ENCODE measurements around the gene CLIC4.

The CLIC4 gene

GRCh38 chr1:24827379-24828135 is 82.3 kb downstream of the CLIC4 start:
- Histone ChIP-seq H3K27ac (ENCODE audit: low read length) (no peak overlapping the region), H3K9me3 (ENCODE audit: insufficient read depth, low read length, severe bottlenecking) (no peaks in the 10 kb centered on the region), H3K4me1 (ENCODE audit: insufficient read depth, low read length) (no peaks in the 10 kb centered on the region), H3K4me2 (ENCODE audit: insufficient read depth, low read length) (no peak overlapping the region), H3K36me3 (ENCODE audit: insufficient read depth, low read length) (peaks cover 16% of the 10 kb centered on the region; the same call in 1 of the 2 replicates), H3K4me3 (ENCODE audit: low read depth in 1 of 2, low read length in 2 of 2) (no peak overlapping the region), H3K27me3 (ENCODE audit: insufficient read depth, low read length, poor library complexity) (no peaks in the 10 kb centered on the region), H2AFZ (ENCODE audit: low read depth, low read length) (no peak overlapping the region), H3K9ac (ENCODE audit: low read depth, low read length) (no peak overlapping the region), H3K79me2 (ENCODE audit: insufficient read depth, low read length) (peaks cover 18% of the 10 kb centered on the region; the same call in 1 of the 2 replicates), H4K20me1 (ENCODE audit: insufficient read depth, low read length) (peaks cover 16% of the 10 kb centered on the region; the same call in 1 of the 2 replicates)
- DNase-seq (no peak), ATAC-seq (ENCODE audit: insufficient read depth, low read depth) (no peak)
- no peak for TF ChIP-seq CTCF (IDR thresholded peaks at IDR 0.05; ENCODE audit: borderline replicate concordance, extremely low read depth, low read length, poor library complexity, severe bottlenecking)

- Histone ChIP-seq H3K27me3 (ENCODE audit: insufficient read depth, low read length, poor library complexity) (no peaks in the 10 kb centered on the region), H3K27ac (ENCODE audit: low read length) (no peak overlapping the region), H3K4me1 (ENCODE audit: insufficient read depth, low read length) (no peaks in the 10 kb centered on the region), H3K79me2 (ENCODE audit: insufficient read depth, low read length) (peaks cover 10% of the 10 kb centered on the region; the same call in 1 of the 2 replicates), H3K4me3 (ENCODE audit: low read depth in 1 of 2, low read length in 2 of 2) (no peak overlapping the region), H3K9ac (ENCODE audit: low read depth, low read length) (no peak overlapping the region), H4K20me1 (ENCODE audit: insufficient read depth, low read length) (peaks cover 13% of the 10 kb centered on the region; the same call in 1 of the 2 replicates), H2AFZ (ENCODE audit: low read depth, low read length) (no peak overlapping the region), H3K9me3 (ENCODE audit: insufficient read depth, low read length, severe bottlenecking) (no peaks in the 10 kb centered on the region), H3K4me2 (ENCODE audit: insufficient read depth, low read length) (no peak overlapping the region), H3K36me3 (ENCODE audit: insufficient read depth, low read length) (peaks cover 16% of the 10 kb centered on the region; the same call in 1 of the 2 replicates)
- ATAC-seq (ENCODE audit: insufficient read depth, low read depth) (no peak), DNase-seq (no peak)
- TF ChIP-seq EZH2 (IDR thresholded peaks at IDR 0.05; ENCODE audit: borderline replicate concordance, low read depth, low read length, severe bottlenecking) (no peak), CTCF (IDR thresholded peaks at IDR 0.05; ENCODE audit: borderline replicate concordance, extremely low read depth, low read length, poor library complexity, severe bottlenecking) (no peak)
Measured at GRCh38 chr1:24828183-24828886, 83.1 kb downstream of the CLIC4 start.

- Histone ChIP-seq H3K27me3 (ENCODE audit: insufficient read depth, low read length, poor library complexity) (no peaks in the 10 kb centered on the region), H4K20me1 (ENCODE audit: insufficient read depth, low read length) (peaks cover 13% of the 10 kb centered on the region; the same call in 1 of the 2 replicates), H2AFZ (ENCODE audit: low read depth, low read length) (no peak overlapping the region), H3K36me3 (ENCODE audit: insufficient read depth, low read length) (peaks cover 16% of the 10 kb centered on the region; the same call in 1 of the 2 replicates), H3K4me1 (ENCODE audit: insufficient read depth, low read length) (no peaks in the 10 kb centered on the region), H3K4me2 (ENCODE audit: insufficient read depth, low read length) (no peak overlapping the region), H3K9ac (ENCODE audit: low read depth, low read length) (no peak overlapping the region), H3K4me3 (ENCODE audit: low read depth in 1 of 2, low read length in 2 of 2) (no peak overlapping the region), H3K79me2 (ENCODE audit: insufficient read depth, low read length) (0 out of 2 replicates have a peak, but pooled peaks cover 8% of the 10 kb centered on the region), H3K27ac (ENCODE audit: low read length) (no peak overlapping the region), H3K9me3 (ENCODE audit: insufficient read depth, low read length, severe bottlenecking) (no peaks in the 10 kb centered on the region)
- no peak for DNase-seq
- TF ChIP-seq EZH2 (IDR thresholded peaks at IDR 0.05; ENCODE audit: borderline replicate concordance, low read depth, low read length, severe bottlenecking), result no peak
- ATAC-seq (ENCODE audit: insufficient read depth, low read depth), result no peak
Measured at GRCh38 chr1:24828887-24829192, 83.6 kb downstream of the CLIC4 start.

DNA sequence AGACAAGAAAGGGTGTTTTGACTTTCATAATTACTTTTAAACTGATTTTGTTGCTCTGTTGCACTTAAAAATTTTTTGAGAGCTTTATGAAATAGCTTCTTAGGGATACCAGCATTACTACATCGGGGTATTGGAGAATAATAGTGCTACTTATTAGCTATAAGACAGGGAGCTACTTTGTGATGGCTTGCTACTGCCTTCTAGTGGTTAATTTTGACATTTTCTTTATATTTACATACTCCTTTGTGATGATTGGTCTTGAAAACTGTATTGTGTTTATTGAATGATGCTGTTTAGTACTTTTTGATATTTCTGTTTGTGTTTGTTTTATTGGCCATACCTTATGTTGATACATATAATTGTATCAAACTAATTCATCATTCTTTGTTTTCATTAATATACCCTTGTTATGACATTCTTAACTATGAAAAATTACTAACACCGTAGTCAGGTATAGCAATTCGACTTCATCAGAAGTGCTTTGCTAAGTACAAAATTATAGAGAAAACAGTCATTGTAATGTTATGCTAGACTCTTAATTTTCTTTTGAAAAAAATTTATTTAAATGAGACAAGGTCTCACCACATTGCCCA is 85.5 kb downstream of the CLIC4 start:
- Histone ChIP-seq H3K79me2 (ENCODE audit: insufficient read depth, low read length) (0 out of 2 replicates have a peak, but pooled peaks cover 8% of the 10 kb centered on the region), H3K27ac (ENCODE audit: low read length) (no peak overlapping the region), H3K9me3 (ENCODE audit: insufficient read depth, low read length, severe bottlenecking) (no peaks in the 10 kb centered on the region), H2AFZ (ENCODE audit: low read depth, low read length) (no peak overlapping the region), H4K20me1 (ENCODE audit: insufficient read depth, low read length) (peaks cover 13% of the 10 kb centered on the region; the same call in 1 of the 2 replicates), H3K9ac (ENCODE audit: low read depth, low read length) (no peak overlapping the region), H3K27me3 (ENCODE audit: insufficient read depth, low read length, poor library complexity) (no peaks in the 10 kb centered on the region), H3K4me2 (ENCODE audit: insufficient read depth, low read length) (no peak overlapping the region), H3K36me3 (ENCODE audit: insufficient read depth, low read length) (peaks cover 16% of the 10 kb centered on the region; the same call in 1 of the 2 replicates), H3K4me3 (ENCODE audit: low read depth in 1 of 2, low read length in 2 of 2) (no peak overlapping the region), H3K4me1 (ENCODE audit: insufficient read depth, low read length) (no peaks in the 10 kb centered on the region)
- no peak for DNase-seq
- TF ChIP-seq CTCF (IDR thresholded peaks at IDR 0.05; ENCODE audit: borderline replicate concordance, extremely low read depth, low read length, poor library complexity, severe bottlenecking) (peak; percentile 77), EZH2 (IDR thresholded peaks at IDR 0.05; ENCODE audit: borderline replicate concordance, low read depth, low read length, severe bottlenecking) (no peak)
- ATAC-seq (ENCODE audit: insufficient read depth, low read depth), result peak; percentile 76
